CD14-positive monocyte (primary cell): ENCODE measurements around the gene SLC22A13. TPM values are rescaled to one million over a fixed set of nuclear protein-coding genes. Genes with fewer than 3 reads are reported as not detected.
A peak's percentile ranks its signal among the peaks of the same experiment; 100 is the strongest.

ENCODE experiments used
- DNase-seq, 3 donors: peaks; one replicate each; pipeline ENCODE4 v3.0.0-alpha.2; 2011 to 2022
- H2AFZ ChIP-seq: 2 replicates; pipeline ENCODE4 v1.6.0; 2012; ENCODE audit warnings: mild to moderate bottlenecking, low read depth, low read length, inconsistent platforms; ENCODE audit not compliant: insufficient read depth, poor library complexity, severe bottlenecking
- H3K27ac ChIP-seq, 2 donors: 1 replicate in 1 of 2; 2 replicates in 1 of 2; pipeline ENCODE4 v1.5.1; 2012 to 2013; ENCODE audit warnings: low read length in 2 of 2, control low read depth in 1 of 2, inconsistent platforms in 1 of 2, low read depth in 1 of 2, mild to moderate bottlenecking in 1 of 2
- H3K27me3 ChIP-seq, 2 donors: one replicate each; pipeline versions ENCODE4 v1.6.0 to v1.6.1; 2011 to 2013; ENCODE audit warnings: low read length in 2 of 2; ENCODE audit not compliant: control insufficient read depth in 2 of 2, insufficient read depth in 2 of 2
- H3K36me3 ChIP-seq, 2 donors: replicated peaks in 1 of 2; 1 replicate in 1 of 2; 2 replicates in 1 of 2; pipeline versions ENCODE4 v1.5.1 to v1.6.1; 2012 to 2013; ENCODE audit warnings: low read length in 2 of 2, control low read depth in 1 of 2, inconsistent platforms in 1 of 2, mild to moderate bottlenecking in 1 of 2; ENCODE audit not compliant: insufficient read depth in 2 of 2, control insufficient read depth in 1 of 2
- H3K4me1 ChIP-seq, 2 donors: 1 replicate in 1 of 2; 2 replicates in 1 of 2; pipeline versions ENCODE4 v1.5.1 to v1.6.1; 2012 to 2013; ENCODE audit warnings: low read length in 2 of 2, control low read depth in 1 of 2, inconsistent platforms in 1 of 2, mild to moderate bottlenecking in 1 of 2, moderate library complexity in 1 of 2; ENCODE audit not compliant: insufficient read depth in 2 of 2, control insufficient read depth in 1 of 2
- H3K4me2 ChIP-seq: replicated peaks from 2 replicates; pipeline ENCODE3; 2012; ENCODE audit warnings: low read length, moderate library complexity, mild to moderate bottlenecking; ENCODE audit not compliant: poor library complexity, severe bottlenecking; ENCODE audit errors: extremely low read depth
- H3K4me3 ChIP-seq, 3 experiments: fragments of 200-600 bp in 1 of 3; sonication (generic) in 1 of 3; replicated peaks in 1 of 3; 1 replicate in 2 of 3; 2 replicates in 1 of 3; pipeline ENCODE4 v1.5.1; 2011 to 2013; ENCODE audit warnings: low read length in 3 of 3, mild to moderate bottlenecking in 3 of 3, control low read depth in 2 of 3, low read depth in 2 of 3, inconsistent platforms in 1 of 3, moderate library complexity in 1 of 3
- H3K79me2 ChIP-seq: 2 replicates; pipeline ENCODE4 v1.6.0; 2012; ENCODE audit warnings: mild to moderate bottlenecking, control low read depth, inconsistent platforms, low read length, moderate library complexity; ENCODE audit not compliant: insufficient read depth
- H3K9ac ChIP-seq: 2 replicates; pipeline ENCODE4 v1.6.0; 2017; ENCODE audit warnings: low read length, mild to moderate bottlenecking; ENCODE audit not compliant: insufficient read depth, poor library complexity, severe bottlenecking
- H3K9me3 ChIP-seq, 2 donors: replicated peaks in 1 of 2; 1 replicate in 1 of 2; 2 replicates in 1 of 2; pipeline versions ENCODE4 v1.5.1 to v1.6.1; 2012 to 2013; ENCODE audit warnings: low read length in 2 of 2, control low read depth in 1 of 2; ENCODE audit not compliant: control insufficient read depth in 1 of 2, insufficient read depth in 1 of 2
- H4K20me1 ChIP-seq: 2 replicates; pipeline ENCODE4 v1.6.0; 2012; ENCODE audit warnings: mild to moderate bottlenecking, low read length, control low read depth, moderate library complexity; ENCODE audit not compliant: insufficient read depth
- H3K27ac Mint-ChIP-seq, 7 donors: one replicate each; pipeline ENCODE4 v1.8.0; 2020; ENCODE audit warnings: mild to moderate bottlenecking in 7 of 7, mixed read lengths in 7 of 7, moderate library complexity in 6 of 7, inconsistent platforms in 2 of 7
- H3K27me3 Mint-ChIP-seq, 3 donors: one replicate each; pipeline ENCODE4 v1.8.0; 2021 to 2022; ENCODE audit warnings: low read depth in 3 of 3, mild to moderate bottlenecking in 3 of 3, mixed read lengths in 3 of 3, moderate library complexity in 3 of 3, inconsistent platforms in 1 of 3
- H3K36me3 Mint-ChIP-seq, 2 donors: one replicate each; pipeline ENCODE4 v1.8.0; 2020; ENCODE audit warnings: mixed read lengths in 2 of 2, inconsistent platforms in 1 of 2, mild to moderate bottlenecking in 1 of 2
- H3K4me1 Mint-ChIP-seq: one replicate; pipeline ENCODE4 v1.8.0; 2020; ENCODE audit warnings: mild to moderate bottlenecking, mixed read lengths
- H3K4me3 Mint-ChIP-seq, 2 donors: one replicate each; pipeline ENCODE4 v1.8.0; 2020; ENCODE audit warnings: mild to moderate bottlenecking in 2 of 2, mixed read lengths in 2 of 2, moderate library complexity in 1 of 2
- H3K9me3 Mint-ChIP-seq, 7 donors: one replicate each; pipeline ENCODE4 v1.8.0; 2020 to 2022; ENCODE audit warnings: mixed read lengths in 7 of 7, mild to moderate bottlenecking in 6 of 7, moderate library complexity in 6 of 7, inconsistent platforms in 2 of 7
- WGBS: methylation state at CpG from one replicate; pipeline ENCODE4 v1.1.5; 2013; ENCODE audit warnings: missing lambda C conversion rate; ENCODE audit not compliant: insufficient coverage; 5-methylcytosine and 5-hydroxymethylcytosine counted together
- intact Hi-C, 2 donors: fragments of 100-400 bp; cut with micrococcal nuclease; formaldehyde crosslinking; loops; one replicate each; pipeline versions ENCODE4 v1.15.0 to v1.15.1; 2023
- polyA plus RNA-seq, 3 donors: library from polyadenylated mRNA; depleted of rRNA in 1 of 3; unstranded in 2 of 3; stranded (reverse) in 1 of 3; fragments of 300-500 nt in 2 of 3; fragments of >200 nt in 1 of 3; fragmentation: Illumina TruSeq in 2 of 3; gene quantifications; 1 replicate in 2 of 3; 2 replicates in 1 of 3; pipeline ENCODE4 v1.2.3, GENCODE V29; 2012 to 2021
- TF ChIP-seq, protein P1 (sequence below): fragments of 200-600 bp; IDR thresholded peaks from one replicate; pipeline ENCODE4 v1.8.0; 2022; ENCODE audit warnings: antibody characterized with exemption, mild to moderate bottlenecking

SLC22A13 gene
- polyA plus RNA-seq, 3 donors, result 0.19 TPM; not detected in 2

- Histone ChIP-seq H4K20me1 (no peaks in the 10 kb centered on the region), H3K79me2 (no peaks in the 10 kb centered on the region), H3K27me3 (no peaks in the 10 kb centered on the region), H3K9me3 (no peaks in the 10 kb centered on the region), H3K36me3 (peaks cover 46 to 56% of the 10 kb centered on the region in 2 donors), H3K27ac (no peak overlapping the region), H2AFZ (no peak overlapping the region), H3K4me2 (no peak overlapping the region), H3K4me3 (no peak overlapping the region), H3K9ac (no peak overlapping the region), H3K4me1 (no peaks in the 10 kb centered on the region)
- no peak overlapping the region for H3K4me3 Mint-ChIP-seq
- intact Hi-C loops, result no loop called here
- H3K27ac Mint-ChIP-seq, result peak overlapping the region in 1 of 7 donors; percentile 13
- peaks cover 57 to 61% of the 10 kb centered on the region in 2 donors for H3K36me3 Mint-ChIP-seq
- H3K27me3 Mint-ChIP-seq, result no peaks in the 10 kb centered on the region
- H3K4me1 Mint-ChIP-seq, result peaks cover 3% of the 10 kb centered on the region
- WGBS, result 100% methylated on average over 1 of the region's 1 CpG
- H3K9me3 Mint-ChIP-seq, result no peaks in the 10 kb centered on the region
- DNase-seq, result no peak
- TF ChIP-seq, protein P1, sequence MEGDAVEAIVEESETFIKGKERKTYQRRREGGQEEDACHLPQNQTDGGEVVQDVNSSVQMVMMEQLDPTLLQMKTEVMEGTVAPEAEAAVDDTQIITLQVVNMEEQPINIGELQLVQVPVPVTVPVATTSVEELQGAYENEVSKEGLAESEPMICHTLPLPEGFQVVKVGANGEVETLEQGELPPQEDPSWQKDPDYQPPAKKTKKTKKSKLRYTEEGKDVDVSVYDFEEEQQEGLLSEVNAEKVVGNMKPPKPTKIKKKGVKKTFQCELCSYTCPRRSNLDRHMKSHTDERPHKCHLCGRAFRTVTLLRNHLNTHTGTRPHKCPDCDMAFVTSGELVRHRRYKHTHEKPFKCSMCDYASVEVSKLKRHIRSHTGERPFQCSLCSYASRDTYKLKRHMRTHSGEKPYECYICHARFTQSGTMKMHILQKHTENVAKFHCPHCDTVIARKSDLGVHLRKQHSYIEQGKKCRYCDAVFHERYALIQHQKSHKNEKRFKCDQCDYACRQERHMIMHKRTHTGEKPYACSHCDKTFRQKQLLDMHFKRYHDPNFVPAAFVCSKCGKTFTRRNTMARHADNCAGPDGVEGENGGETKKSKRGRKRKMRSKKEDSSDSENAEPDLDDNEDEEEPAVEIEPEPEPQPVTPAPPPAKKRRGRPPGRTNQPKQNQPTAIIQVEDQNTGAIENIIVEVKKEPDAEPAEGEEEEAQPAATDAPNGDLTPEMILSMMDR, result no peak
Observed at GRCh38 chr3:38255627-38256026, 10.0 kb upstream of the SLC22A13 start.

DNA sequence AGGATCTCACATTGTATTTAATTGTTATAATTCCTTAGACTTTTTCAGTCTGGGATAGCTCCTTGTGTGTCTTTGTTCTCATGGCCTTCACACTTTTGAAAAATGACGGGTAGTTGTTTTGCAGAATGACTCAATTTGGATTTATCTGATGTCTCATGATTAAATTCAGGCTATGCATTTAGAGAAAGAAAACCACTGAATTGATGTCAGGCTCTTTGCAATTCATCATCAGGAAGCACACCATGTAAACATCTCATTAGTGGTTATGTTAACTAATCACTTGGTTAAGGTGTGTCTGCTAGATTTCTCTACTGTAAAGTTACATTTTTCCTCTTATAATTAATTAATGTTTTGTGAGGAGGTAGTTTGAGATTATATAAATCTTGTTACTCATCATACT is 8.0 kb upstream of the SLC22A13 start:
- WGBS, result no CpG with 5 or more reads among the region's 1 CpG
- Histone ChIP-seq H3K9ac (no peak overlapping the region), H3K79me2 (no peaks in the 10 kb centered on the region), H3K4me3 (no peak overlapping the region), H2AFZ (no peak overlapping the region), H3K9me3 (no peaks in the 10 kb centered on the region), H4K20me1 (no peaks in the 10 kb centered on the region), H3K4me1 (no peaks in the 10 kb centered on the region), H3K27me3 (no peaks in the 10 kb centered on the region), H3K4me2 (no peak overlapping the region), H3K27ac (no peak overlapping the region), H3K36me3 (peaks cover 26 to 36% of the 10 kb centered on the region in 2 donors)
- no peak for DNase-seq
- intact Hi-C loops, result no loop called here
- H3K9me3 Mint-ChIP-seq, result peaks cover 0 to 3% (median 0%) of the 10 kb centered on the region in 7 donors
- H3K27ac Mint-ChIP-seq, result no peak overlapping the region
- TF ChIP-seq, protein P1, result no peak
- peaks cover 3% of the 10 kb centered on the region for H3K4me1 Mint-ChIP-seq
- no peak overlapping the region for H3K4me3 Mint-ChIP-seq
- H3K27me3 Mint-ChIP-seq, result no peaks in the 10 kb centered on the region
- H3K36me3 Mint-ChIP-seq, result peaks cover 38 to 46% of the 10 kb centered on the region in 2 donors
